Endothelial cell of umbilical vein (primary cell): ENCODE measurements around the gene CTBP1. TPM values are rescaled to one million over a fixed set of nuclear protein-coding genes. Genes with fewer than 3 reads are reported as not detected.

Source experiments
- BruUV-seq: library from RNA; stranded (reverse); fragments of 400-500 nt; replicated peaks from 2 replicates; lab custom pipeline; 2021; lab: Mats Ljungman, UMichigan
- CTCF ChIA-PET: fragments of 300-600, 350-600 bp; sonication (Branson Sonifier 250); formaldehyde crosslinking; loops from one replicate; lab custom pipeline; 2021; ENCODE audit warnings: antibody characterized with exemption, inconsistent platforms; lab: Charles Lee
- POLR2A ChIA-PET: fragments of 300-600, 350-600 bp; sonication (Branson Sonifier 250); formaldehyde crosslinking; loops from one replicate; lab custom pipeline; 2021; ENCODE audit warnings: antibody characterized with exemption, inconsistent platforms; lab: Charles Lee
- DNase-seq: peaks from one replicate; pipeline ENCODE4 v3.0.0-alpha.2; 2011; ENCODE audit warnings: low read depth, low spot score
- FAIRE-seq: peaks from 2 replicates; lab custom pipeline; 2011; peaks lifted over from hg19 to GRCh38; lab: Jason Lieb, UNC
- H2AFZ ChIP-seq: 2 replicates; pipeline ENCODE4 v1.6.0; 2012; ENCODE audit warnings: low read depth, low read length, control low read depth, inconsistent platforms
- H3K27ac ChIP-seq: 2 replicates; pipeline ENCODE4 v1.5.1; 2011; ENCODE audit warnings: low read depth, mild to moderate bottlenecking, control low read depth, low read length, moderate library complexity; ENCODE audit not compliant: insufficient read depth
- H3K27me3 ChIP-seq, 2 experiments: 2 replicates each; pipeline versions ENCODE4 v1.6.0 to v1.6.1; 2011; ENCODE audit warnings: low read length in 2 of 2, mixed read lengths in 1 of 2; ENCODE audit not compliant: control insufficient read depth in 2 of 2, insufficient read depth in 2 of 2
- H3K36me3 ChIP-seq, 2 experiments: 2 replicates in 1 of 2; 3 replicates in 1 of 2; pipeline ENCODE4 v1.5.1; 2011; ENCODE audit warnings: low read length in 2 of 2, mild to moderate bottlenecking in 1 of 2, moderate library complexity in 1 of 2; ENCODE audit not compliant: control insufficient read depth in 2 of 2, insufficient read depth in 2 of 2; ENCODE audit errors: extremely low read depth in 1 of 2
- H3K4me1 ChIP-seq: 3 replicates; pipeline ENCODE4 v1.5.1; 2011; ENCODE audit warnings: mild to moderate bottlenecking, low read length; ENCODE audit not compliant: control insufficient read depth, insufficient read depth; ENCODE audit errors: extremely low read depth
- H3K4me2 ChIP-seq: 2 replicates; pipeline ENCODE4 v1.6.1; 2011; ENCODE audit warnings: low read length, control low read depth, mixed read lengths; ENCODE audit not compliant: insufficient read depth
- H3K4me3 ChIP-seq, 3 experiments: fragments of 200-600 bp in 1 of 3; sonication (generic), shearing (Covaris generic) in 1 of 3; replicated peaks in 1 of 3; 2 replicates each; pipeline ENCODE4 v1.5.1; 2011 to 2016; ENCODE audit warnings: control low read depth in 3 of 3, low read length in 3 of 3, mild to moderate bottlenecking in 2 of 3, inconsistent platforms in 1 of 3, low read depth in 1 of 3, moderate library complexity in 1 of 3; ENCODE audit not compliant: insufficient read depth in 1 of 3
- H3K79me2 ChIP-seq: 2 replicates; pipeline ENCODE4 v1.6.0; 2012; ENCODE audit warnings: low read length, inconsistent platforms; ENCODE audit not compliant: control insufficient read depth, insufficient read depth
- H3K9ac ChIP-seq: replicated peaks from 2 replicates; pipeline ENCODE3; 2011; ENCODE audit warnings: low read length, control low read depth; ENCODE audit not compliant: insufficient read depth; ENCODE audit errors: extremely low read depth
- H3K9me1 ChIP-seq: replicated peaks from 3 replicates; pipeline ENCODE4 v1.6.0; 2011; ENCODE audit warnings: mild to moderate bottlenecking, low read length; ENCODE audit not compliant: control insufficient read depth, insufficient read depth; ENCODE audit errors: extremely low read depth
- H3K9me3 ChIP-seq: replicated peaks from 2 replicates; pipeline ENCODE4 v1.5.1; 2012; ENCODE audit warnings: low read length, inconsistent platforms; ENCODE audit not compliant: control insufficient read depth, insufficient read depth
- H4K20me1 ChIP-seq: replicated peaks from 2 replicates; pipeline ENCODE3; 2011; ENCODE audit warnings: mild to moderate bottlenecking, low read length; ENCODE audit not compliant: control insufficient read depth, insufficient read depth; ENCODE audit errors: extremely low read depth
- EZH2 ChIP-seq: IDR thresholded peaks from 2 replicates; pipeline ENCODE4 v1.6.1; 2012; ENCODE audit warnings: borderline replicate concordance, low read depth, mild to moderate bottlenecking, moderate library complexity, low read length, inconsistent platforms; ENCODE audit not compliant: severe bottlenecking
- FOS ChIP-seq: IDR thresholded peaks from 2 replicates; pipeline ENCODE4 v1.6.1; 2011; ENCODE audit warnings: mild to moderate bottlenecking, low read length, moderate library complexity, borderline replicate concordance; ENCODE audit not compliant: insufficient read depth
- GATA2 ChIP-seq: IDR thresholded peaks from 2 replicates; pipeline ENCODE4 v1.7.0; 2011; ENCODE audit warnings: low read depth, mild to moderate bottlenecking, moderate library complexity, mixed read lengths, low read length; ENCODE audit not compliant: insufficient read length, insufficient read depth
- JUN ChIP-seq: IDR thresholded peaks from 2 replicates; pipeline ENCODE4 v1.6.1; 2011; ENCODE audit warnings: borderline replicate concordance, low read depth; ENCODE audit not compliant: insufficient read length, insufficient read depth
- MYC ChIP-seq: IDR thresholded peaks from one replicate; pipeline ENCODE4 v1.6.1; 2011; ENCODE audit warnings: mild to moderate bottlenecking, low read depth, low read length
- POLR2A ChIP-seq: IDR thresholded peaks from 2 replicates; pipeline ENCODE4 v1.6.1; 2012; ENCODE audit warnings: low read depth, mild to moderate bottlenecking, control low read depth, low read length
- POLR2AphosphoS5 ChIP-seq: IDR thresholded peaks from 2 replicates; pipeline ENCODE4 v1.6.1; 2012; ENCODE audit warnings: low read depth, mild to moderate bottlenecking, control low read depth, low read length, moderate library complexity; ENCODE audit not compliant: insufficient read depth
- dilution Hi-C: fragments of 300-500 bp; cut with MboI; formaldehyde crosslinking; loops from one replicate; pipeline ENCODE4 v1.15.0; 2019; ENCODE audit warnings: low sequenced_read_pairs; ENCODE audit not compliant: extremely low pct_ligation_motif_present
- intact Hi-C: fragments of 100-400 bp; cut with micrococcal nuclease; formaldehyde crosslinking; loops from one replicate; pipeline ENCODE4 v1.10.0; 2022
- polyA plus RNA-seq, 4 experiments: library from polyadenylated mRNA; depleted of rRNA in 3 of 4; stranded (reverse) in 3 of 4; unstranded in 1 of 4; fragments of >200 nt; gene quantifications; 2 replicates each; pipeline versions ENCODE4 v1.2.1 to v1.2.3, GENCODE V29; 2011 to 2012; ENCODE audit warnings: missing spikeins in 1 of 4
- total RNA-seq: library from RNA; stranded (reverse); gene quantifications from 2 replicates; pipeline ENCODE4 v1.2.3, GENCODE V29; 2021
- TF ChIP-seq, protein P1 (sequence below): IDR thresholded peaks from 2 replicates; pipeline ENCODE4 v1.6.1; 2011; ENCODE audit not compliant: insufficient read depth, insufficient read length
- TF ChIP-seq, protein P2 (sequence below), 2 donors: IDR thresholded peaks; 1 replicate in 1 of 2; 2 replicates in 1 of 2; pipeline ENCODE4 v1.5.1; 2011; ENCODE audit warnings: low read length in 2 of 2, mild to moderate bottlenecking in 2 of 2, moderate library complexity in 2 of 2, control low read depth in 1 of 2, inconsistent platforms in 1 of 2, low read depth in 1 of 2; ENCODE audit not compliant: insufficient read depth in 1 of 2; ENCODE audit errors: extremely low read depth in 1 of 2

The CTBP1 gene
- total and polyA plus RNA-seq, 2 donors (not counting 3 experiments of a cell fraction or from before 2014, with no cell fraction given): 165 to 167 TPM

DNA sequence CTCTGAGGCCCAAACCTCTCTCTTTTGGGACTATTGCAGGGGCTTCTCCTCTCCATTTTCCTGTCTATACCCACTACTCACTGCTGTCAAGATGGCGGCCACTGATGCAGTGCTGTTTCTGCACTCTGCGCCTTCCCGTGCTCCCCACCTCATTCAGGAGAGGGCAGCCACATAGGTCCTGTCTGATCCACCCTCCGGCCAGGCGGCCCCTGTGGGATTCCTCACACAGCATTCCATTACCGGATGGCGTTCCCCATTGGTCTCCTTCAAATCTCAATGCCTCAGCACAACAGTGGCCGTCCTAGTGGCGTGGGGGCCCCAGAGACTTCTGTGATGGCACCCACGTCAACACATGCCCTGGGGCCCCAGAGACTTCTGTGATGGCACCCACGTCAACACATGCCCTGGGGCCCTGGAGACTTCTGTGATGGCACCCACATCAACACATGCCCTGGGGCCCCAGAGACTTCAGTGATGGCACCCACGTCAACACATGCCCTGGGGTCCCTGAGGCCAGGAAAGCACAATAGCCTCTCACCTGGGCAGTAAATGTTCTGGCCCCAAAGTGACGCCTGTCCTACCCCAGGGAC, 83.9 kb downstream of the CTBP1 start:
- no TSS peak for BruUV-seq
- CTCF ChIA-PET: interaction anchor here (5.3 kb wide), 1 partner anchor 103 kb away, joined by 52 read pairs; no protein-coding TSS in a partner anchor
- Histone ChIP-seq H3K79me2 (no peaks in the 10 kb centered on the region), H4K20me1 (no peaks in the 10 kb centered on the region), H3K36me3 (no peaks in the 10 kb centered on the region), H2AFZ (no peak overlapping the region), H3K9ac (no peak overlapping the region), H3K4me1 (peaks cover 3% of the 10 kb centered on the region), H3K27me3 (peaks cover 5 to 6% of the 10 kb centered on the region in 2 experiments), H3K27ac (no peak overlapping the region), H3K9me1 (no peaks in the 10 kb centered on the region), H3K9me3 (no peaks in the 10 kb centered on the region), H3K4me2 (no peak overlapping the region), H3K4me3 (no peak overlapping the region)
- DNase-seq (no peak), FAIRE-seq (no peak)
- POLR2A ChIA-PET: no interaction called here
- intact Hi-C loops (no loop called here), dilution Hi-C loops (no loop called here)
- TF ChIP-seq JUN: no peak
- TF ChIP-seq, protein P1, sequence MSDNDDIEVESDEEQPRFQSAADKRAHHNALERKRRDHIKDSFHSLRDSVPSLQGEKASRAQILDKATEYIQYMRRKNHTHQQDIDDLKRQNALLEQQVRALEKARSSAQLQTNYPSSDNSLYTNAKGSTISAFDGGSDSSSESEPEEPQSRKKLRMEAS: no peak
- no peak for TF ChIP-seq GATA2
- TF ChIP-seq POLR2A: no peak
- no peak for TF ChIP-seq EZH2
- no peak for TF ChIP-seq POLR2AphosphoS5
- TF ChIP-seq, protein P2, sequence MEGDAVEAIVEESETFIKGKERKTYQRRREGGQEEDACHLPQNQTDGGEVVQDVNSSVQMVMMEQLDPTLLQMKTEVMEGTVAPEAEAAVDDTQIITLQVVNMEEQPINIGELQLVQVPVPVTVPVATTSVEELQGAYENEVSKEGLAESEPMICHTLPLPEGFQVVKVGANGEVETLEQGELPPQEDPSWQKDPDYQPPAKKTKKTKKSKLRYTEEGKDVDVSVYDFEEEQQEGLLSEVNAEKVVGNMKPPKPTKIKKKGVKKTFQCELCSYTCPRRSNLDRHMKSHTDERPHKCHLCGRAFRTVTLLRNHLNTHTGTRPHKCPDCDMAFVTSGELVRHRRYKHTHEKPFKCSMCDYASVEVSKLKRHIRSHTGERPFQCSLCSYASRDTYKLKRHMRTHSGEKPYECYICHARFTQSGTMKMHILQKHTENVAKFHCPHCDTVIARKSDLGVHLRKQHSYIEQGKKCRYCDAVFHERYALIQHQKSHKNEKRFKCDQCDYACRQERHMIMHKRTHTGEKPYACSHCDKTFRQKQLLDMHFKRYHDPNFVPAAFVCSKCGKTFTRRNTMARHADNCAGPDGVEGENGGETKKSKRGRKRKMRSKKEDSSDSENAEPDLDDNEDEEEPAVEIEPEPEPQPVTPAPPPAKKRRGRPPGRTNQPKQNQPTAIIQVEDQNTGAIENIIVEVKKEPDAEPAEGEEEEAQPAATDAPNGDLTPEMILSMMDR (IDR thresholded peaks at IDR 0.05; ENCODE audit: extremely low read depth in 1 of 2, insufficient read depth in 1 of 2, low read depth in 1 of 2, low read length in 2 of 2): no peak
- TF ChIP-seq FOS: no peak
- no peak for TF ChIP-seq MYC
